Activated naive CD4-positive, alpha-beta T cell treated with anti-CD3 and anti-CD28 coated beads for 36 hours (primary cell): ENCODE data around the gene LAMA3. TPM values are rescaled to one million over a fixed set of nuclear protein-coding genes. Genes with fewer than 3 reads are reported as not detected.
A peak's percentile ranks its signal among the peaks of the same experiment; 100 is the strongest.

ENCODE experiments used
- CTCF ChIA-PET: fragments of 350-600 bp; sonication (Branson Sonifier 250); formaldehyde crosslinking; loops from one replicate; lab custom pipeline; 2021; ENCODE audit warnings: antibody characterized with exemption; lab: Charles Lee
- DNase-seq: peaks from one replicate; pipeline ENCODE4 v3.0.0-alpha.2; 2020
- H3K27ac Mint-ChIP-seq: one replicate; pipeline ENCODE4 v1.8.0; 2021; ENCODE audit warnings: mild to moderate bottlenecking, mixed read lengths
- H3K27me3 Mint-ChIP-seq: one replicate; pipeline ENCODE4 v1.8.0; 2021; ENCODE audit warnings: low read depth, mixed read lengths
- H3K36me3 Mint-ChIP-seq: one replicate; pipeline ENCODE4 v1.8.0; 2021; ENCODE audit warnings: low read depth, mixed read lengths
- H3K4me1 Mint-ChIP-seq: one replicate; pipeline ENCODE4 v1.8.0; 2021; ENCODE audit warnings: low read depth, mixed read lengths
- H3K4me3 Mint-ChIP-seq: one replicate; pipeline ENCODE4 v1.8.0; 2021; ENCODE audit warnings: mild to moderate bottlenecking, moderate library complexity, mixed read lengths
- H3K9me3 Mint-ChIP-seq: one replicate; pipeline ENCODE4 v1.8.0; 2021; ENCODE audit warnings: mixed read lengths
- intact Hi-C: fragments of 100-400 bp; cut with micrococcal nuclease; formaldehyde crosslinking; loops from one replicate; pipeline ENCODE4 v1.15.1; 2023
- total RNA-seq, 2 experiments: library from RNA; stranded (reverse); gene quantifications; one replicate each; pipeline ENCODE4 v1.2.3, GENCODE V29; 2021

The LAMA3 gene
- total RNA-seq, 2 experiments from 2014 or later: 0.05 to 0.10 TPM

- peaks cover 2% of the 10 kb centered on the region for H3K27me3 Mint-ChIP-seq
- no peak for DNase-seq
- CTCF ChIA-PET: no interaction called here
- intact Hi-C loops: no loop called here
- no peaks in the 10 kb centered on the region for H3K9me3 Mint-ChIP-seq
- H3K27ac Mint-ChIP-seq: no peak overlapping the region
- H3K4me3 Mint-ChIP-seq: no peak overlapping the region
- no peaks in the 10 kb centered on the region for H3K4me1 Mint-ChIP-seq
- no peaks in the 10 kb centered on the region for H3K36me3 Mint-ChIP-seq
Measured at GRCh38 chr18:23894661-23895175, 205.5 kb downstream of the LAMA3 start.

GRCh38 chr18:23897291-23897690 lies 208.0 kb downstream of the LAMA3 start:
- Mint-ChIP-seq H3K27me3 (peaks cover 2% of the 10 kb centered on the region), H3K36me3 (no peaks in the 10 kb centered on the region), H3K4me1 (peaks cover 6% of the 10 kb centered on the region), H3K4me3 (no peak overlapping the region), H3K27ac (no peak overlapping the region), H3K9me3 (no peaks in the 10 kb centered on the region)
- CTCF ChIA-PET: interaction anchor here (0.6 to 2.0 kb wide), 2 partner anchors 22 to 175 kb away, joined by 7 to 8 read pairs; no protein-coding TSS in a partner anchor
- DNase-seq: no peak
- intact Hi-C loops: no loop called here

GRCh38 chr18:23897733-23898132 lies 208.5 kb downstream of the LAMA3 start:
- Mint-ChIP-seq H3K27me3 (peaks cover 2% of the 10 kb centered on the region), H3K4me1 (peaks cover 6% of the 10 kb centered on the region), H3K36me3 (no peaks in the 10 kb centered on the region), H3K4me3 (no peak overlapping the region), H3K9me3 (no peaks in the 10 kb centered on the region), H3K27ac (no peak overlapping the region)
- intact Hi-C loops: no loop called here
- CTCF ChIA-PET: interaction anchor here (2.0 kb wide), 1 partner anchor 21 kb away, joined by 7 read pairs; no protein-coding TSS in a partner anchor
- no peak for DNase-seq

- H3K4me1 Mint-ChIP-seq: peaks cover 6% of the 10 kb centered on the region
- intact Hi-C loops: no loop called here
- peak; percentile 8 for DNase-seq
- no peak overlapping the region for H3K4me3 Mint-ChIP-seq
- H3K36me3 Mint-ChIP-seq: no peaks in the 10 kb centered on the region
- H3K27me3 Mint-ChIP-seq: peaks cover 2% of the 10 kb centered on the region
- H3K9me3 Mint-ChIP-seq: no peaks in the 10 kb centered on the region
- H3K27ac Mint-ChIP-seq: no peak overlapping the region
- CTCF ChIA-PET: interaction anchor here (0.7 to 2.2 kb wide), 2 partner anchors 18 to 149 kb away, joined by 3 to 12 read pairs; no protein-coding TSS in a partner anchor
Measured at GRCh38 chr18:23900994-23901393, 211.7 kb downstream of the LAMA3 start.

GRCh38 chr18:23902396-23902795 lies 213.1 kb downstream of the LAMA3 start:
- H3K27ac Mint-ChIP-seq: no peak overlapping the region
- H3K9me3 Mint-ChIP-seq: no peaks in the 10 kb centered on the region
- no peak overlapping the region for H3K4me3 Mint-ChIP-seq
- CTCF ChIA-PET: interaction anchor here (0.6 to 2.2 kb wide), 2 partner anchors 16 to 393 kb away, joined by 4 to 12 read pairs; no protein-coding TSS in a partner anchor
- no peaks in the 10 kb centered on the region for H3K36me3 Mint-ChIP-seq
- H3K27me3 Mint-ChIP-seq: peaks cover 2% of the 10 kb centered on the region
- peaks cover 6% of the 10 kb centered on the region for H3K4me1 Mint-ChIP-seq
- no peak for DNase-seq
- intact Hi-C loops: no loop called here

- DNase-seq: no peak
- H3K4me1 Mint-ChIP-seq: peaks cover 6% of the 10 kb centered on the region
- no peaks in the 10 kb centered on the region for H3K9me3 Mint-ChIP-seq
- no peaks in the 10 kb centered on the region for H3K36me3 Mint-ChIP-seq
- CTCF ChIA-PET: interaction anchor here (2.6 kb wide), 1 partner anchor 15 kb away, joined by 17 read pairs; no protein-coding TSS in a partner anchor
- H3K27me3 Mint-ChIP-seq: peaks cover 2% of the 10 kb centered on the region
- no peak overlapping the region for H3K27ac Mint-ChIP-seq
- intact Hi-C loops: no loop called here
- no peak overlapping the region for H3K4me3 Mint-ChIP-seq
Measured at GRCh38 chr18:23903971-23904370, 214.7 kb downstream of the LAMA3 start.

GRCh38 chr18:23906658-23907057 lies 217.4 kb downstream of the LAMA3 start:
- CTCF ChIA-PET: no interaction called here

GRCh38 chr18:23908827-23909226 lies 219.6 kb downstream of the LAMA3 start:
- no peak overlapping the region for H3K4me3 Mint-ChIP-seq
- no peaks in the 10 kb centered on the region for H3K9me3 Mint-ChIP-seq
- H3K27me3 Mint-ChIP-seq: no peaks in the 10 kb centered on the region
- no peaks in the 10 kb centered on the region for H3K36me3 Mint-ChIP-seq
- DNase-seq: no peak
- CTCF ChIA-PET: interaction anchor here (3.7 kb wide), 1 partner anchor 10 kb away, joined by 14 read pairs; no protein-coding TSS in a partner anchor
- H3K27ac Mint-ChIP-seq: no peak overlapping the region
- intact Hi-C loops: no loop called here
- no peaks in the 10 kb centered on the region for H3K4me1 Mint-ChIP-seq

More at GRCh38 chr18:23906658-23907057, 217.4 kb downstream of the LAMA3 start:
- no peaks in the 10 kb centered on the region for H3K4me1 Mint-ChIP-seq
- no peak for DNase-seq
- no peaks in the 10 kb centered on the region for H3K36me3 Mint-ChIP-seq
- H3K27ac Mint-ChIP-seq: no peak overlapping the region
- intact Hi-C loops: no loop called here
- H3K4me3 Mint-ChIP-seq: no peak overlapping the region
- H3K27me3 Mint-ChIP-seq: no peaks in the 10 kb centered on the region
- H3K9me3 Mint-ChIP-seq: no peaks in the 10 kb centered on the region

GRCh38 chr18:23910032-23910431 lies 220.8 kb downstream of the LAMA3 start:
- Mint-ChIP-seq H3K36me3 (no peaks in the 10 kb centered on the region), H3K4me1 (no peaks in the 10 kb centered on the region), H3K4me3 (no peak overlapping the region), H3K27ac (no peak overlapping the region), H3K9me3 (no peaks in the 10 kb centered on the region), H3K27me3 (no peaks in the 10 kb centered on the region)
- DNase-seq: no peak
- CTCF ChIA-PET: interaction anchor here (3.7 kb wide), 1 partner anchor 9 kb away, joined by 14 read pairs; no protein-coding TSS in a partner anchor
- intact Hi-C loops: no loop called here

- Mint-ChIP-seq H3K4me1 (no peaks in the 10 kb centered on the region), H3K36me3 (no peaks in the 10 kb centered on the region), H3K27me3 (no peaks in the 10 kb centered on the region), H3K27ac (no peak overlapping the region), H3K9me3 (no peaks in the 10 kb centered on the region), H3K4me3 (no peak overlapping the region)
- no peak for DNase-seq
- intact Hi-C loops: no loop called here
- CTCF ChIA-PET: interaction anchor here (0.6 to 1.5 kb wide), 5 partner anchors 10 to 940 kb away, joined by 3 to 5 read pairs (median 3); no protein-coding TSS in a partner anchor
Measured at GRCh38 chr18:23912356-23912755, 223.1 kb downstream of the LAMA3 start.

- H3K27ac Mint-ChIP-seq: no peak overlapping the region
- H3K36me3 Mint-ChIP-seq: no peaks in the 10 kb centered on the region
- CTCF ChIA-PET: no interaction called here
- DNase-seq: no peak
- H3K27me3 Mint-ChIP-seq: no peaks in the 10 kb centered on the region
- H3K4me1 Mint-ChIP-seq: peaks cover 11% of the 10 kb centered on the region
- no peak overlapping the region for H3K4me3 Mint-ChIP-seq
- H3K9me3 Mint-ChIP-seq: no peaks in the 10 kb centered on the region
- intact Hi-C loops: loop anchor here (5.0 kb wide), 1 partner anchor 214 kb away; no protein-coding TSS in a partner anchor
Measured at GRCh38 chr18:23916338-23916737, 227.1 kb downstream of the LAMA3 start.

- no peaks in the 10 kb centered on the region for H3K9me3 Mint-ChIP-seq
- CTCF ChIA-PET: interaction anchor here (0.6 to 3.1 kb wide), 51 partner anchors 9 to 1899 kb away, joined by 3 to 32 read pairs (median 4); no protein-coding TSS in a partner anchor
- H3K27me3 Mint-ChIP-seq: no peaks in the 10 kb centered on the region
Measured at GRCh38 chr18:23918395-23919032, 229.3 kb downstream of the LAMA3 start.

More at GRCh38 chr18:23918395-23919032, 229.3 kb downstream of the LAMA3 start:
- intact Hi-C loops: loop anchor here (1.0 to 5.0 kb wide), 8 partner anchors 90 to 420 kb away; no protein-coding TSS in a partner anchor
- peak; percentile 91 for DNase-seq
- H3K36me3 Mint-ChIP-seq: no peaks in the 10 kb centered on the region
- H3K27ac Mint-ChIP-seq: no peak overlapping the region
- peaks cover 11% of the 10 kb centered on the region for H3K4me1 Mint-ChIP-seq
- no peak overlapping the region for H3K4me3 Mint-ChIP-seq
